Right lobe of liver (tissue), 4 donors: ENCODE data around the gene PDGFD.

Experiments used
- CTCF ChIP-seq, 4 donors: fragments of 200-600 bp in 3 of 4; fragments of 450-650 bp in 1 of 4; IDR thresholded peaks; one replicate each; pipeline versions ENCODE4 v1.5.1 to v1.8.0; 2016 to 2022; ENCODE audit warnings: antibody characterized with exemption in 4 of 4, mild to moderate bottlenecking in 2 of 4
- POLR2A ChIP-seq: fragments of 450-650 bp; IDR thresholded peaks from one replicate; pipeline ENCODE4 v1.6.1; 2017; ENCODE audit warnings: antibody characterized with exemption, mild to moderate bottlenecking
- donor health status: DM: no; HTN: no; CAD: no.
- donor health status: DM: no; HTN: no; CAD: no.
- donor health status: DM: no; HTN: yes; CAD: no.

- no peak for TF ChIP-seq CTCF (IDR thresholded peaks at IDR 0.05)
- no peak for TF ChIP-seq POLR2A
Measured at GRCh38 chr11:103961010-103961409, 202.9 kb downstream of the PDGFD start.
